ENCODE data around the gene VWF. TPM values are rescaled to one million over a fixed set of nuclear protein-coding genes. Genes with fewer than 3 reads are reported as not detected.

VWF gene
- 0.31 and 0.56 TPM in 2 replicates for total RNA-seq (2014; rRNA removed; shearing (Covaris generic))
- polyA plus RNA-seq (2016; fragmentation: Nextera tagmentation; extraction: Ambion mirVana), result 0.03 and 0.42 TPM in 2 replicates
- long read RNA-seq, result 0 reads

DNA sequence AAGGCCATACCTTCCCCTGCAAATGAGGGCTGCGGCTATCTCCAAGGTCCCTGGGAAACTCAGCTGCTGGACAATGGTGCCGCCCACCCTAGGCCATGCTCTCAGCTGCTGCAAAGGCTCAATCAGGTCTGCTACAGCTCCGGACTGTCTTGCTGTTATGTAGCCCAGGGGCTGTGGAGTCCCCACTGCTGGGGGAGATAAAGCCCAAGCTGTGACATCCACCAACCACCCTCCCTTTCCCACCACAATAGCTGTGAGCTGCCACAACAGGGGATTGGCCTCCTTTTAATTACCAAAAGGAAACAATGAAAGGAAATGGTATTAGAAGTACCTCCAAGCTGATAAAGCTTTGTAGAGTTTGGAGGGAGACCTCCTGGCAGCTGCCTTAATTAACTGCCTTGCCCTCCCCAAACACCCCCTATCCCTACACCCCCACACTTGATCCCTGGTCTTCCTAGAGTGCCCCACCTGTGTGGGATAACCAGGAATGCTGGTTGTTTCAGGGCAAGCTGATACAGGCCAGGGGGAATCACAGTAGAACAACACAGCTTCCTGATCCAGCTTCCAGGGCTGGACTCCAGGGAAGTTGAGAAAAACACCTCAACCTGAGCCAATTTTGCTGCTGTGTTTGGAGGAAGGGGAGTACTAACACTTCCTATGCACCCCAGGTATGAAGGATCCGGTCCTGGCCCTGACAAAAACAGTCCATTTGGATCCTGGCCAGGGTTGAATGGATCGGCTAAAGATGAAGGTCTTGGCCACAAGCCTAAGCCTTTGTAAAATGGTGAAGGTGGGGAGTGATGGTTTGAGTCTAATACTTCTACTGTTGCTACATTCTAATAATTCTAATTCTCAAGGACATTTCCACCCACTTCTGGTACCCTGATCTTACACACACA lies at the start of gene VWF:
VWF (minus strand) TSS at position 260 of the 899 bp plus-strand sequence. CDS start 1,474 bp downstream, outside the sequence.
- no peak within 1 kb of the TSS for H3K4me3 Mint-ChIP-seq
- Histone ChIP-seq H3K36me3 (ENCODE audit: insufficient read depth) (no peaks in the 10 kb centered on the region), H3F3A (replicated peaks; ENCODE audit: low read depth) (no peaks in the 10 kb centered on the region), H3K27me3 (ENCODE audit: insufficient read depth) (no peaks in the 10 kb centered on the region), H3K4me2 (no peak within 1 kb of the TSS), H3K9me2 (ENCODE audit: insufficient read depth) (no peaks in the 10 kb centered on the region; the same call in 1 of the 2 replicates), H4K20me1 (replicated peaks; ENCODE audit: insufficient read depth) (no peaks in the 10 kb centered on the region), H3K27ac (ENCODE audit: low read depth) (no peak within 1 kb of the TSS), H3K4me1 (ENCODE audit: insufficient read depth) (no peaks in the 10 kb centered on the region), H3K4me3 (no peak within 1 kb of the TSS), H3K79me2 (replicated peaks; ENCODE audit: insufficient read depth) (no peaks in the 10 kb centered on the region), H2AFZ (0 out of 2 replicates have a peak within 1 kb of the TSS, but pooled peaks have one; percentile 32)
- ATAC-seq (peak; percentile 57), DNase-seq (ENCODE audit: low spot score) (no peak)
- H3K36me3 Mint-ChIP-seq (ENCODE audit: low read depth), result no peaks in the 10 kb centered on the region
- H3K9me3 Mint-ChIP-seq, result no peaks in the 10 kb centered on the region
- H3K27me3 Mint-ChIP-seq (ENCODE audit: insufficient read depth, low read depth, poor library complexity), result peaks cover 11% of the 10 kb centered on the region
- no peaks in the 10 kb centered on the region for H3K4me1 Mint-ChIP-seq
- TF ChIP-seq JUNB (IDR thresholded peaks at IDR 0.05; ENCODE audit: unreplicated experiment) (no peak), ZNF114 (CRISPR knock-in tag; IDR thresholded peaks at IDR 0.05) (no peak), ZNF331 (CRISPR knock-in tag; IDR thresholded peaks at IDR 0.05; ENCODE audit: low read depth) (no peak), NANOG (IDR thresholded peaks at IDR 0.05; ENCODE audit: borderline replicate concordance) (no peak), POLR2AphosphoS5 (IDR thresholded peaks at IDR 0.05; ENCODE audit: low read depth) (no peak), EZH2phosphoT487 (IDR thresholded peaks at IDR 0.05; ENCODE audit: unreplicated experiment) (no peak)
- TF ChIP-seq, protein P1, sequence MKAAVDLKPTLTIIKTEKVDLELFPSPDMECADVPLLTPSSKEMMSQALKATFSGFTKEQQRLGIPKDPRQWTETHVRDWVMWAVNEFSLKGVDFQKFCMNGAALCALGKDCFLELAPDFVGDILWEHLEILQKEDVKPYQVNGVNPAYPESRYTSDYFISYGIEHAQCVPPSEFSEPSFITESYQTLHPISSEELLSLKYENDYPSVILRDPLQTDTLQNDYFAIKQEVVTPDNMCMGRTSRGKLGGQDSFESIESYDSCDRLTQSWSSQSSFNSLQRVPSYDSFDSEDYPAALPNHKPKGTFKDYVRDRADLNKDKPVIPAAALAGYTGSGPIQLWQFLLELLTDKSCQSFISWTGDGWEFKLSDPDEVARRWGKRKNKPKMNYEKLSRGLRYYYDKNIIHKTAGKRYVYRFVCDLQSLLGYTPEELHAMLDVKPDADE (IDR thresholded peaks at IDR 0.05), result no peak
- TF ChIP-seq, protein P2, sequence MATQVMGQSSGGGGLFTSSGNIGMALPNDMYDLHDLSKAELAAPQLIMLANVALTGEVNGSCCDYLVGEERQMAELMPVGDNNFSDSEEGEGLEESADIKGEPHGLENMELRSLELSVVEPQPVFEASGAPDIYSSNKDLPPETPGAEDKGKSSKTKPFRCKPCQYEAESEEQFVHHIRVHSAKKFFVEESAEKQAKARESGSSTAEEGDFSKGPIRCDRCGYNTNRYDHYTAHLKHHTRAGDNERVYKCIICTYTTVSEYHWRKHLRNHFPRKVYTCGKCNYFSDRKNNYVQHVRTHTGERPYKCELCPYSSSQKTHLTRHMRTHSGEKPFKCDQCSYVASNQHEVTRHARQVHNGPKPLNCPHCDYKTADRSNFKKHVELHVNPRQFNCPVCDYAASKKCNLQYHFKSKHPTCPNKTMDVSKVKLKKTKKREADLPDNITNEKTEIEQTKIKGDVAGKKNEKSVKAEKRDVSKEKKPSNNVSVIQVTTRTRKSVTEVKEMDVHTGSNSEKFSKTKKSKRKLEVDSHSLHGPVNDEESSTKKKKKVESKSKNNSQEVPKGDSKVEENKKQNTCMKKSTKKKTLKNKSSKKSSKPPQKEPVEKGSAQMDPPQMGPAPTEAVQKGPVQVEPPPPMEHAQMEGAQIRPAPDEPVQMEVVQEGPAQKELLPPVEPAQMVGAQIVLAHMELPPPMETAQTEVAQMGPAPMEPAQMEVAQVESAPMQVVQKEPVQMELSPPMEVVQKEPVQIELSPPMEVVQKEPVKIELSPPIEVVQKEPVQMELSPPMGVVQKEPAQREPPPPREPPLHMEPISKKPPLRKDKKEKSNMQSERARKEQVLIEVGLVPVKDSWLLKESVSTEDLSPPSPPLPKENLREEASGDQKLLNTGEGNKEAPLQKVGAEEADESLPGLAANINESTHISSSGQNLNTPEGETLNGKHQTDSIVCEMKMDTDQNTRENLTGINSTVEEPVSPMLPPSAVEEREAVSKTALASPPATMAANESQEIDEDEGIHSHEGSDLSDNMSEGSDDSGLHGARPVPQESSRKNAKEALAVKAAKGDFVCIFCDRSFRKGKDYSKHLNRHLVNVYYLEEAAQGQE (IDR thresholded peaks at IDR 0.05; ENCODE audit: unreplicated experiment), result no peak
- TF ChIP-seq, protein P3, sequence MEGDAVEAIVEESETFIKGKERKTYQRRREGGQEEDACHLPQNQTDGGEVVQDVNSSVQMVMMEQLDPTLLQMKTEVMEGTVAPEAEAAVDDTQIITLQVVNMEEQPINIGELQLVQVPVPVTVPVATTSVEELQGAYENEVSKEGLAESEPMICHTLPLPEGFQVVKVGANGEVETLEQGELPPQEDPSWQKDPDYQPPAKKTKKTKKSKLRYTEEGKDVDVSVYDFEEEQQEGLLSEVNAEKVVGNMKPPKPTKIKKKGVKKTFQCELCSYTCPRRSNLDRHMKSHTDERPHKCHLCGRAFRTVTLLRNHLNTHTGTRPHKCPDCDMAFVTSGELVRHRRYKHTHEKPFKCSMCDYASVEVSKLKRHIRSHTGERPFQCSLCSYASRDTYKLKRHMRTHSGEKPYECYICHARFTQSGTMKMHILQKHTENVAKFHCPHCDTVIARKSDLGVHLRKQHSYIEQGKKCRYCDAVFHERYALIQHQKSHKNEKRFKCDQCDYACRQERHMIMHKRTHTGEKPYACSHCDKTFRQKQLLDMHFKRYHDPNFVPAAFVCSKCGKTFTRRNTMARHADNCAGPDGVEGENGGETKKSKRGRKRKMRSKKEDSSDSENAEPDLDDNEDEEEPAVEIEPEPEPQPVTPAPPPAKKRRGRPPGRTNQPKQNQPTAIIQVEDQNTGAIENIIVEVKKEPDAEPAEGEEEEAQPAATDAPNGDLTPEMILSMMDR (conservative IDR thresholded peaks at IDR 0.05; ENCODE audit: low read depth in 2 of 2), result no peak
- TF ChIP-seq, protein P4, sequence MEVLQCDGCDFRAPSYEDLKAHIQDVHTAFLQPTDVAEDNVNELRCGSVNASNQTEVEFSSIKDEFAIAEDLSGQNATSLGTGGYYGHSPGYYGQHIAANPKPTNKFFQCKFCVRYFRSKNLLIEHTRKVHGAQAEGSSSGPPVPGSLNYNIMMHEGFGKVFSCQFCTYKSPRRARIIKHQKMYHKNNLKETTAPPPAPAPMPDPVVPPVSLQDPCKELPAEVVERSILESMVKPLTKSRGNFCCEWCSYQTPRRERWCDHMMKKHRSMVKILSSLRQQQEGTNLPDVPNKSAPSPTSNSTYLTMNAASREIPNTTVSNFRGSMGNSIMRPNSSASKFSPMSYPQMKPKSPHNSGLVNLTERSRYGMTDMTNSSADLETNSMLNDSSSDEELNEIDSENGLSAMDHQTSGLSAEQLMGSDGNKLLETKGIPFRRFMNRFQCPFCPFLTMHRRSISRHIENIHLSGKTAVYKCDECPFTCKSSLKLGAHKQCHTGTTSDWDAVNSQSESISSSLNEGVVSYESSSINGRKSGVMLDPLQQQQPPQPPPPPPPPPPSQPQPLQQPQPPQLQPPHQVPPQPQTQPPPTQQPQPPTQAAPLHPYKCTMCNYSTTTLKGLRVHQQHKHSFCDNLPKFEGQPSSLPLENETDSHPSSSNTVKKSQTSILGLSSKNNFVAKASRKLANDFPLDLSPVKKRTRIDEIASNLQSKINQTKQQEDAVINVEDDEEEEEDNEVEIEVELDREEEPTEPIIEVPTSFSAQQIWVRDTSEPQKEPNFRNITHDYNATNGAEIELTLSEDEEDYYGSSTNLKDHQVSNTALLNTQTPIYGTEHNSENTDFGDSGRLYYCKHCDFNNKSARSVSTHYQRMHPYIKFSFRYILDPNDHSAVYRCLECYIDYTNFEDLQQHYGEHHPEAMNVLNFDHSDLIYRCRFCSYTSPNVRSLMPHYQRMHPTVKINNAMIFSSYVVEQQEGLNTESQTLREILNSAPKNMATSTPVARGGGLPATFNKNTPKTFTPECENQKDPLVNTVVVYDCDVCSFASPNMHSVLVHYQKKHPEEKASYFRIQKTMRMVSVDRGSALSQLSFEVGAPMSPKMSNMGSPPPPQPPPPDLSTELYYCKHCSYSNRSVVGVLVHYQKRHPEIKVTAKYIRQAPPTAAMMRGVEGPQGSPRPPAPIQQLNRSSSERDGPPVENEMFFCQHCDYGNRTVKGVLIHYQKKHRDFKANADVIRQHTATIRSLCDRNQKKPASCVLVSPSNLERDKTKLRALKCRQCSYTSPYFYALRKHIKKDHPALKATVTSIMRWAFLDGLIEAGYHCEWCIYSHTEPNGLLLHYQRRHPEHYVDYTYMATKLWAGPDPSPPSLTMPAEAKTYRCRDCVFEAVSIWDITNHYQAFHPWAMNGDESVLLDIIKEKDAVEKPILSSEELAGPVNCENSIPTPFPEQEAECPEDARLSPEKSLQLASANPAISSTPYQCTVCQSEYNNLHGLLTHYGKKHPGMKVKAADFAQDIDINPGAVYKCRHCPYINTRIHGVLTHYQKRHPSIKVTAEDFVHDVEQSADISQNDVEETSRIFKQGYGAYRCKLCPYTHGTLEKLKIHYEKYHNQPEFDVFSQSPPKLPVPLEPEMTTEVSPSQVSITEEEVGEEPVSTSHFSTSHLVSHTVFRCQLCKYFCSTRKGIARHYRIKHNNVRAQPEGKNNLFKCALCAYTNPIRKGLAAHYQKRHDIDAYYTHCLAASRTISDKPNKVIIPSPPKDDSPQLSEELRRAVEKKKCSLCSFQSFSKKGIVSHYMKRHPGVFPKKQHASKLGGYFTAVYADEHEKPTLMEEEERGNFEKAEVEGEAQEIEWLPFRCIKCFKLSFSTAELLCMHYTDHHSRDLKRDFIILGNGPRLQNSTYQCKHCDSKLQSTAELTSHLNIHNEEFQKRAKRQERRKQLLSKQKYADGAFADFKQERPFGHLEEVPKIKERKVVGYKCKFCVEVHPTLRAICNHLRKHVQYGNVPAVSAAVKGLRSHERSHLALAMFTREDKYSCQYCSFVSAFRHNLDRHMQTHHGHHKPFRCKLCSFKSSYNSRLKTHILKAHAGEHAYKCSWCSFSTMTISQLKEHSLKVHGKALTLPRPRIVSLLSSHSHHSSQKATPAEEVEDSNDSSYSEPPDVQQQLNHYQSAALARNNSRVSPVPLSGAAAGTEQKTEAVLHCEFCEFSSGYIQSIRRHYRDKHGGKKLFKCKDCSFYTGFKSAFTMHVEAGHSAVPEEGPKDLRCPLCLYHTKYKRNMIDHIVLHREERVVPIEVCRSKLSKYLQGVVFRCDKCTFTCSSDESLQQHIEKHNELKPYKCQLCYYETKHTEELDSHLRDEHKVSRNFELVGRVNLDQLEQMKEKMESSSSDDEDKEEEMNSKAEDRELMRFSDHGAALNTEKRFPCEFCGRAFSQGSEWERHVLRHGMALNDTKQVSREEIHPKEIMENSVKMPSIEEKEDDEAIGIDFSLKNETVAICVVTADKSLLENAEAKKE (CRISPR knock-in tag; IDR thresholded peaks at IDR 0.05), result no peak
- H3K27ac Mint-ChIP-seq, result no peak within 1 kb of the TSS; the same call in 1 of the 2 replicates
